Spinal cord (tissue), 10 donors: ENCODE data around the gene PRICKLE2. TPM values are rescaled to one million over a fixed set of nuclear protein-coding genes. Genes with fewer than 3 reads are reported as not detected.
A peak's percentile ranks its signal among the peaks of the same experiment; 100 is the strongest.

Experiments used
- DNase-seq, 6 donors: peaks; one replicate each; pipeline versions ENCODE4 v3.0.0 to v3.0.0-alpha.2; 2013 to 2015; ENCODE audit warnings: low spot score in 6 of 6, low read depth in 4 of 6
- H3K27ac ChIP-seq: one replicate; pipeline ENCODE4 v1.5.1; 2013; ENCODE audit warnings: low read depth, low read length, control low read depth
- H3K27me3 ChIP-seq: one replicate; pipeline ENCODE4 v1.6.1; 2013; ENCODE audit warnings: low read length; ENCODE audit not compliant: control insufficient read depth, insufficient read depth
- H3K36me3 ChIP-seq: one replicate; pipeline ENCODE4 v1.6.1; 2013; ENCODE audit warnings: low read length; ENCODE audit not compliant: control insufficient read depth, insufficient read depth
- H3K4me1 ChIP-seq: one replicate; pipeline ENCODE4 v1.6.1; 2013; ENCODE audit warnings: low read length; ENCODE audit not compliant: control insufficient read depth, insufficient read depth
- H3K4me3 ChIP-seq: one replicate; pipeline ENCODE4 v1.5.1; 2013; ENCODE audit warnings: low read depth, low read length, control low read depth
- H3K9me3 ChIP-seq: one replicate; pipeline ENCODE4 v1.6.1; 2013; ENCODE audit warnings: low read length; ENCODE audit not compliant: control insufficient read depth, insufficient read depth
- WGBS: methylation state at CpG from one replicate; pipeline ENCODE4 v1.1.5; 2013; ENCODE audit warnings: missing lambda C conversion rate; ENCODE audit not compliant: insufficient coverage; 5-methylcytosine and 5-hydroxymethylcytosine counted together
- polyA plus RNA-seq, 2 donors: library from polyadenylated mRNA; unstranded; fragments of 120-200 nt; gene quantifications; one replicate each; pipeline ENCODE4 v1.2.1, GENCODE V29; 2013; ENCODE audit not compliant: insufficient read length in 2 of 2
- total RNA-seq, 2 donors: library from RNA; depleted of rRNA in 1 of 2; stranded (reverse); fragments of 120-200 nt in 1 of 2; fragments of >200 nt in 1 of 2; gene quantifications; one replicate each; pipeline versions ENCODE4 v1.2.3 to v1.2.4, GENCODE V29; 2013 to 2014
- donor health status: healthy.

The PRICKLE2 gene
- total and polyA plus RNA-seq, 4 donors: 24.2 to 51.3 (median 27.3) TPM

- Histone ChIP-seq H3K4me3 (no peak overlapping the region), H3K27me3 (no peaks in the 10 kb centered on the region), H3K4me1 (no peaks in the 10 kb centered on the region), H3K27ac (no peak overlapping the region), H3K36me3 (peaks cover 2% of the 10 kb centered on the region), H3K9me3 (no peaks in the 10 kb centered on the region)
- WGBS: 50% methylated on average over 1 of the region's 2 CpGs
- DNase-seq: no peak
Observed at GRCh38 chr3:64199932-64200331, 25.3 kb downstream of the PRICKLE2 start.

GRCh38 chr3:64196236-64196929 is 28.9 kb downstream of the PRICKLE2 start:
- Histone ChIP-seq H3K4me3 (no peak overlapping the region), H3K27me3 (no peaks in the 10 kb centered on the region), H3K27ac (no peak overlapping the region), H3K9me3 (peaks cover 4% of the 10 kb centered on the region), H3K36me3 (peaks cover 2% of the 10 kb centered on the region), H3K4me1 (no peaks in the 10 kb centered on the region)
- no peak for DNase-seq
- WGBS: no CpG with 5 or more reads among the region's 5 CpGs

GRCh38 chr3:64195789-64196188 is 29.5 kb downstream of the PRICKLE2 start:
- Histone ChIP-seq H3K4me3 (no peak overlapping the region), H3K4me1 (no peaks in the 10 kb centered on the region), H3K9me3 (peaks cover 4% of the 10 kb centered on the region), H3K36me3 (peaks cover 2% of the 10 kb centered on the region), H3K27me3 (no peaks in the 10 kb centered on the region), H3K27ac (no peak overlapping the region)
- DNase-seq: no peak
- no CpG with 5 or more reads among the region's 1 CpG for WGBS

GRCh38 chr3:64191822-64192221 is 33.4 kb downstream of the PRICKLE2 start:
- Histone ChIP-seq H3K27me3 (no peaks in the 10 kb centered on the region), H3K4me3 (no peak overlapping the region), H3K4me1 (peaks cover 10% of the 10 kb centered on the region), H3K36me3 (no peaks in the 10 kb centered on the region), H3K9me3 (peaks cover 4% of the 10 kb centered on the region), H3K27ac (no peak overlapping the region)
- DNase-seq: no peak
- WGBS: 75% methylated on average over 4 of the region's 6 CpGs

- Histone ChIP-seq H3K4me3 (no peak overlapping the region), H3K27ac (no peak overlapping the region), H3K9me3 (peaks cover 4% of the 10 kb centered on the region), H3K27me3 (no peaks in the 10 kb centered on the region), H3K36me3 (no peaks in the 10 kb centered on the region), H3K4me1 (peaks cover 11% of the 10 kb centered on the region)
- no CpG with 5 or more reads among the region's 8 CpGs for WGBS
- no peak for DNase-seq
Observed at GRCh38 chr3:64190517-64191515, 34.5 kb downstream of the PRICKLE2 start.

- Histone ChIP-seq H3K36me3 (no peaks in the 10 kb centered on the region), H3K4me1 (peaks cover 11% of the 10 kb centered on the region), H3K27ac (peak overlapping the region; percentile 55), H3K9me3 (peaks cover 4% of the 10 kb centered on the region), H3K27me3 (no peaks in the 10 kb centered on the region), H3K4me3 (no peak overlapping the region)
- DNase-seq: peak in 2 of 6 donors; percentile 57 to 66
- 49% methylated on average over 5 of the region's 7 CpGs for WGBS
Observed at GRCh38 chr3:64188810-64189560, 36.3 kb downstream of the PRICKLE2 start.

GRCh38 chr3:64187065-64187959 is 38.0 kb downstream of the PRICKLE2 start:
- 30% methylated on average over 8 of the region's 9 CpGs for whole genome bisulfite sequencing
- H3K27ac ChIP-seq: peak overlapping the region; percentile 91
- no peaks in the 10 kb centered on the region for H3K9me3 ChIP-seq
- H3K4me1 ChIP-seq: peaks cover 11% of the 10 kb centered on the region
- no peak overlapping the region for H3K4me3 ChIP-seq
- H3K27me3 ChIP-seq: no peaks in the 10 kb centered on the region
- peak in 4 of 6 donors; percentile 26 to 86 (median 59) for DNase-seq
- H3K36me3 ChIP-seq: no peaks in the 10 kb centered on the region

GRCh38 chr3:64186667-64187064 is 38.6 kb downstream of the PRICKLE2 start:
- peaks cover 11% of the 10 kb centered on the region for H3K4me1 ChIP-seq
- H3K9me3 ChIP-seq: no peaks in the 10 kb centered on the region
- no CpG with 5 or more reads among the region's 2 CpGs for WGBS
- no peaks in the 10 kb centered on the region for H3K27me3 ChIP-seq
- H3K27ac ChIP-seq: peak overlapping the region; percentile 91
- H3K4me3 ChIP-seq: no peak overlapping the region
- DNase-seq: no peak
- H3K36me3 ChIP-seq: no peaks in the 10 kb centered on the region
